SKM-1 (cell line): Measurements from ENCODE around the gene MAPK9.
"Not testable (repeated sequence)": the region's sequence is repeated elsewhere in the genome, so short reads cannot be mapped to it uniquely, and the experiment has no call there.

ENCODE experiments used
- DNase-seq: peaks from one replicate; lab custom pipeline; 2025; ENCODE audit not compliant: unreplicated experiment; lab: John Stamatoyannopoulos, UW

The MAPK9 gene

GRCh38 chr5:180235846-180236245 lies 56.0 kb downstream of the MAPK9 start:
- no peak for DNase-seq

GRCh38 chr5:180235077-180235476 lies 56.8 kb downstream of the MAPK9 start:
- DNase-seq, result no peak

GRCh38 chr5:180234271-180234670 lies 57.6 kb downstream of the MAPK9 start:
- no peak for DNase-seq

- no peak for DNase-seq
These were observed 58.2 kb downstream of the MAPK9 start for GRCh38 chr5:180233729-180234128.

- DNase-seq, result no peak
These were observed 61.9 kb downstream of the MAPK9 start for GRCh38 chr5:180230017-180230416.

GRCh38 chr5:180222056-180222455 lies 69.8 kb downstream of the MAPK9 start:
- DNase-seq, result no peak

- DNase-seq, result no peak
These were observed 74.1 kb downstream of the MAPK9 start for GRCh38 chr5:180217797-180218196.

- no peak for DNase-seq
These were observed 75.2 kb downstream of the MAPK9 start for GRCh38 chr5:180216646-180217171.

- DNase-seq, result no peak
These were observed 75.9 kb downstream of the MAPK9 start for GRCh38 chr5:180215783-180216630.

GRCh38 chr5:180214870-180215770 lies 76.8 kb downstream of the MAPK9 start:
- DNase-seq, result no peak

GRCh38 chr5:180213657-180214207 lies 78.2 kb downstream of the MAPK9 start:
- DNase-seq, result no peak

GRCh38 chr5:180213256-180213600 lies 78.7 kb downstream of the MAPK9 start:
- DNase-seq, result no peak

GRCh38 chr5:180212363-180213255 lies 79.3 kb downstream of the MAPK9 start:
- DNase-seq, result no peak

GRCh38 chr5:180211761-180212035 lies 80.2 kb downstream of the MAPK9 start:
- no peak for DNase-seq

GRCh38 chr5:180210961-180211760 lies 80.7 kb downstream of the MAPK9 start:
- DNase-seq, result no peak

GRCh38 chr5:180210077-180210476 lies 81.8 kb downstream of the MAPK9 start:
- not testable (repeated sequence) for DNase-seq

GRCh38 chr5:180209137-180209581 lies 82.7 kb downstream of the MAPK9 start, which contains the start of gene RASGEF1C:
Gene RASGEF1C, minus strand, starts transcription at chr5:180209211. Its CDS starts 71,159 bp downstream, at chr5:180138052.
- DNase-seq, result peak; percentile 45

GRCh38 chr5:180208435-180209081 lies 83.3 kb downstream of the MAPK9 start:
- DNase-seq, result no peak

GRCh38 chr5:180208038-180208434 lies 83.8 kb downstream of the MAPK9 start:
- DNase-seq, result no peak
